Measurements from ENCODE around the gene OR9I1.

Gene OR9I1

GRCh38 chr11:58125469-58125868 lies at the start of gene OR9I1:
Gene OR9I1 (minus strand): TSS chr11:58125530. CDS start chr11:58119444, 6,086 bp downstream.
- DNase-seq = no peak

GRCh38 chr11:58165504-58166106 lies 40.3 kb upstream of the OR9I1 start:
- no peak for DNase-seq

GRCh38 chr11:58164990-58165389 lies 39.7 kb upstream of the OR9I1 start:
- no peak for DNase-seq

- no peak for DNase-seq
These were observed 39.1 kb upstream of the OR9I1 start for GRCh38 chr11:58164389-58164788.

GRCh38 chr11:58152781-58153180 lies 27.5 kb upstream of the OR9I1 start:
- peak; percentile 1 for DNase-seq

GRCh38 chr11:58142761-58143160 lies 17.4 kb upstream of the OR9I1 start:
- DNase-seq = no peak

- no peak for DNase-seq
These were observed 9.8 kb upstream of the OR9I1 start for GRCh38 chr11:58135171-58135570.

GRCh38 chr11:58134151-58134550 lies 8.8 kb upstream of the OR9I1 start:
- no peak for DNase-seq

GRCh38 chr11:58133309-58134076 lies 8.2 kb upstream of the OR9I1 start:
- DNase-seq = no peak

- DNase-seq = no peak
These were observed 2.0 kb upstream of the OR9I1 start for GRCh38 chr11:58127350-58127749.

GRCh38 chr11:58121096-58121495 lies 4.2 kb downstream of the OR9I1 start:
- no peak for DNase-seq

- DNase-seq = no peak
These were observed 27.9 kb downstream of the OR9I1 start for GRCh38 chr11:58097437-58097836.

GRCh38 chr11:58086528-58086927 lies 38.8 kb downstream of the OR9I1 start:
- no peak for DNase-seq

- DNase-seq = no peak
These were observed 49.5 kb downstream of the OR9I1 start for GRCh38 chr11:58075781-58076180.

GRCh38 chr11:58070585-58070984 lies 54.7 kb downstream of the OR9I1 start:
- no peak for DNase-seq

GRCh38 chr11:58068655-58069054 lies 56.7 kb downstream of the OR9I1 start:
- DNase-seq = no peak

GRCh38 chr11:58067685-58068084 lies 57.6 kb downstream of the OR9I1 start:
- no peak for DNase-seq
